HG03565 (cell line): ENCODE data around the gene ABCD2.
A peak's percentile ranks its signal among the peaks of the same experiment; 100 is the strongest.
"Not testable (repeated sequence)": the region's sequence is repeated elsewhere in the genome, so short reads cannot be mapped to it uniquely, and the experiment has no call there.

Experiments used
- ATAC-seq: cut with Tn5 transposase; IDR thresholded peaks from one replicate; pipeline ENCODE4 v1.9.1; 2021; ENCODE audit warnings: mild to moderate bottlenecking, moderate library complexity; ENCODE audit not compliant: unreplicated experiment

ABCD2 gene

GRCh38 chr12:39619660-39620433 lies at the start of gene ABCD2:
Gene ABCD2, minus strand, starts transcription at chr12:39619803. Its CDS starts 188 bp downstream, at chr12:39619615.
- ATAC-seq: peak; percentile 78

- ATAC-seq: no peak
Measured at GRCh38 chr12:39660101-39660500, 40.5 kb upstream of the ABCD2 start.

GRCh38 chr12:39647383-39647782 lies 27.8 kb upstream of the ABCD2 start:
- no peak for ATAC-seq

- ATAC-seq: no peak
Measured at GRCh38 chr12:39646963-39647362, 27.4 kb upstream of the ABCD2 start.

GRCh38 chr12:39643052-39643451 lies 23.4 kb upstream of the ABCD2 start:
- no peak for ATAC-seq

DNA sequence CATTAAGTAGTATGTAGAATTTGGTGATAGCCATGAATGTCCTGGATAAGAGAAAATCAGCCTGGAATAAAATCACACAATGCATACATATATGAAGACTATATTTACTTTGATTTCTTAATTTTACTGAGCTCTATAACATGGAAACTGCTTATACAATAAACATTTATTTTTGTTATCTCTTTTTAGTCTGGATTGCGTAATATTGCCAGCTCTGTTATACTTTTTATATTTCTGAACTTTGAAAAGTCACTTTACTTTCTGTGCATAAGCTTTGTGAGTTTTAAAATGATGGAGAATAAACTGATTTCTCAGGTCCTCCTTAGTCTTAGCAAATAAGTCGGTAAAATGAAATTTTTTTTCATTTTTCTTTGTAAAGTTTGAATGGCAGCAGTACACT lies 19.2 kb upstream of the ABCD2 start:
- ATAC-seq: no peak

GRCh38 chr12:39638178-39638577 lies 18.6 kb upstream of the ABCD2 start:
- ATAC-seq: no peak

GRCh38 chr12:39632670-39633069 lies 13.1 kb upstream of the ABCD2 start:
- no peak for ATAC-seq

DNA sequence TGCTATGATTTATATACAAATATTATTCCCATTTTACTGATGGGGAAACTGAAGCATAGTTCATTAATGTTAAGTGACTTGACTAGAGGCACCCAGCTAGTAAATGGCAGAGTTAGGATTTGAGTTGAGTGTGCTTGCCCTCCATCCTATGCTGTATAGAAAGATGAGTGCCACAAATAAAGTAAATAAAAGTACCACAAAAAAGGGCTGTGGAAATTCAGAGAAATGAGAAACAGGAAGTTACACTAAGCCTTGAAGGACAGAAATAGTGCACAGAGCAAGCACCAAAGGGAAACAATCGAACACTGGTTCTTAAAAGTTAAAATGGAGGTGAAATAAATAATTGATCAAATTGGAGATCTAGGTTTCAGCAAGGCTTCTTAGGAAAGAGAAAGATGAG lies 9.2 kb upstream of the ABCD2 start:
- no peak for ATAC-seq

GRCh38 chr12:39627914-39628313 lies 8.3 kb upstream of the ABCD2 start:
- ATAC-seq: no peak

- no peak for ATAC-seq
Measured at GRCh38 chr12:39626033-39626814, 6.6 kb upstream of the ABCD2 start.

GRCh38 chr12:39623919-39624318 lies 4.3 kb upstream of the ABCD2 start:
- ATAC-seq: no peak

GRCh38 chr12:39623160-39623559 lies 3.6 kb upstream of the ABCD2 start:
- ATAC-seq: not testable (repeated sequence)

DNA sequence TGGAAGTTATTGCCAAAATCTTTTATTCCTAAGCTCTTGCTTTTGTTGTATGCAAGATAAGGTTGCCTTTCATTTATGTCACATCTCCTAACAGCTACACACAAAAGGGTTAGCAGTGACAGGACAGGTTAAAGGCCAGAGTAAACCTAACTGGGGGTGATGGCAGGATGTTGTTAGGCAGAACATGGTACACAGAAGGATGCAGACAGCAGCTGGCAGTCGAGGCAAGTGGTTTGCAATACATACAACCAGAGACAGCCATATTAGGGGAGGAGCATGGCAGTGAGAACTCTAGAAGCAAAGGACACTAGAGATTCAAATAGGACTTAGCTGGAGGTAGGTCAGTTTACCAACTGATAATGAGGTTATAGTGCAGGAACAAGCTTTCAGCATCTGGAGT lies 2.7 kb upstream of the ABCD2 start:
- no peak for ATAC-seq

- ATAC-seq: no peak
Measured at GRCh38 chr12:39621670-39622069, 2.1 kb upstream of the ABCD2 start.

- ATAC-seq: peak; percentile 20
Measured at GRCh38 chr12:39620659-39621658, 1.4 kb upstream of the ABCD2 start.

DNA sequence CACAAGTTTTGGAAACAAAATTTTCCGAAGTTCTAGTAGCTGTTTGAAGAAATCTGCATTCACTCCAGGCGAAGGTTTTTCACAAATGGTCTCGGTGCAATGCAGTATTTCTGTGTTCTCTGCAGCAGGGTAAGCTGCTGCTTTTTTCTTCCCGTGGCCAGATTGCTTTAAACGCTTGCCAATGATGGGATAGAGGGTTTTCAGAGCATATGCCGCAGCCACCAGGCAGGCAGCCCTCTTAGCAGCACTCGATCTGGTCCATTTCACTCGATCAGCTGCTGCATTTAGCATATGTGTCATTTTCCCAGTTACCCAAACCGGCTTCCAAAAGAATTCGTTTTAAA lies 315 bp downstream of the ABCD2 start:
- peak; percentile 6 for ATAC-seq

GRCh38 chr12:39618701-39619100 lies 902 bp downstream of the ABCD2 start:
- ATAC-seq: no peak

GRCh38 chr12:39617887-39618286 lies 1.7 kb downstream of the ABCD2 start:
- ATAC-seq: no peak

GRCh38 chr12:39616666-39617065 lies 2.9 kb downstream of the ABCD2 start:
- ATAC-seq: no peak

GRCh38 chr12:39616251-39616650 lies 3.4 kb downstream of the ABCD2 start:
- ATAC-seq: no peak
